GM23338 (cell line): ENCODE measurements around the gene CYP26B1. TPM values are rescaled to one million over a fixed set of nuclear protein-coding genes. Genes with fewer than 3 reads are reported as not detected.

Experiments
- ATAC-seq: fragments of 200-7000 bp; cut with Tn5 transposase; 3 replicates; pipeline ENCODE4 v1.9.1; 2020
- DNase-seq: peaks from one replicate; pipeline ENCODE4 v3.0.0-alpha.2; 2015; ENCODE audit warnings: low spot score
- H2AFZ ChIP-seq: fragments of 200-600 bp; sonication (generic); 2 replicates; pipeline ENCODE4 v1.8.0; 2016; ENCODE audit warnings: antibody characterized with exemption, mild to moderate bottlenecking, moderate library complexity
- H3F3A ChIP-seq: fragments of 200-600 bp; sonication (generic); replicated peaks from 2 replicates; pipeline ENCODE4 v1.8.0; 2017; ENCODE audit warnings: antibody characterized with exemption, mixed run types, low read depth
- H3K27ac ChIP-seq: fragments of 200-600 bp; sonication (generic); 2 replicates; pipeline ENCODE4 v1.6.1; 2016; ENCODE audit warnings: low read depth
- H3K27me3 ChIP-seq: fragments of 200-600 bp; sonication (generic); 2 replicates; pipeline ENCODE4 v1.8.0; 2016; ENCODE audit warnings: mild to moderate bottlenecking, mixed run types, moderate library complexity; ENCODE audit not compliant: insufficient read depth
- H3K36me3 ChIP-seq: fragments of 200-600 bp; sonication (generic); 2 replicates; pipeline ENCODE4 v1.8.0; 2016; ENCODE audit warnings: mild to moderate bottlenecking; ENCODE audit not compliant: insufficient read depth
- H3K4me1 ChIP-seq: fragments of 200-600 bp; sonication (generic); 2 replicates; pipeline ENCODE4 v1.8.0; 2016; ENCODE audit warnings: mild to moderate bottlenecking, moderate library complexity; ENCODE audit not compliant: insufficient read depth
- H3K4me2 ChIP-seq: fragments of 200-600 bp; sonication (generic); 2 replicates; pipeline ENCODE4 v1.7.1; 2017; ENCODE audit warnings: mixed run types
- H3K4me3 ChIP-seq: fragments of 200-600 bp; sonication (generic); 2 replicates; pipeline ENCODE4 v1.6.1; 2016; ENCODE audit warnings: mixed run types
- H3K79me2 ChIP-seq: fragments of 200-600 bp; sonication (generic); replicated peaks from 2 replicates; pipeline ENCODE4 v1.8.0; 2017; ENCODE audit warnings: mild to moderate bottlenecking; ENCODE audit not compliant: insufficient read depth
- H3K9me2 ChIP-seq: fragments of 200-600 bp; sonication (generic); 2 replicates; pipeline ENCODE4 v1.8.0; 2017; ENCODE audit not compliant: insufficient read depth
- H4K20me1 ChIP-seq: fragments of 200-600 bp; sonication (generic); replicated peaks from 2 replicates; pipeline ENCODE4 v1.8.0; 2017; ENCODE audit warnings: mild to moderate bottlenecking; ENCODE audit not compliant: insufficient read depth
- H3K27ac Mint-ChIP-seq: 2 replicates; pipeline ENCODE4 v1.8.0; 2020; ENCODE audit warnings: inconsistent platforms, mild to moderate bottlenecking, moderate library complexity, mixed read lengths
- H3K27me3 Mint-ChIP-seq: 3 replicates; pipeline ENCODE4 v1.8.0; 2022; ENCODE audit warnings: low read depth, mild to moderate bottlenecking, moderate library complexity, mixed read lengths, inconsistent platforms; ENCODE audit not compliant: insufficient read depth, poor library complexity
- H3K36me3 Mint-ChIP-seq: 3 replicates; pipeline ENCODE4 v1.8.0; 2021; ENCODE audit warnings: low read depth, mild to moderate bottlenecking, inconsistent platforms, moderate library complexity, mixed read lengths
- H3K4me1 Mint-ChIP-seq: 3 replicates; pipeline ENCODE4 v1.8.0; 2020; ENCODE audit warnings: mild to moderate bottlenecking, inconsistent platforms, mixed read lengths
- H3K4me3 Mint-ChIP-seq: 3 replicates; pipeline ENCODE4 v1.8.0; 2021; ENCODE audit warnings: moderate library complexity, mild to moderate bottlenecking, inconsistent platforms, mixed read lengths
- H3K9me3 Mint-ChIP-seq: 3 replicates; pipeline ENCODE4 v1.8.0; 2020; ENCODE audit warnings: moderate library complexity, mild to moderate bottlenecking, inconsistent platforms, mixed read lengths
- CREB1 ChIP-seq: fragments of 250-450 bp; sonication (Bioruptor Pico); IDR thresholded peaks from 2 replicates; pipeline ENCODE4 v1.5.0; 2020; ENCODE audit warnings: low read depth, mild to moderate bottlenecking, moderate library complexity
- EZH2 ChIP-seq: fragments of 200-600 bp; sonication (generic); IDR thresholded peaks from one replicate; pipeline ENCODE4 v1.8.0; 2017; ENCODE audit warnings: antibody characterized with exemption, mild to moderate bottlenecking, low read depth; ENCODE audit not compliant: unreplicated experiment
- EZH2phosphoT487 ChIP-seq: fragments of 200-600 bp; sonication (generic); IDR thresholded peaks from one replicate; pipeline ENCODE4 v1.8.1; 2018; ENCODE audit warnings: antibody characterized with exemption; ENCODE audit not compliant: unreplicated experiment
- JUNB ChIP-seq: IDR thresholded peaks from one replicate; pipeline ENCODE4 v1.6.1; 2016; ENCODE audit warnings: antibody characterized with exemption; ENCODE audit not compliant: unreplicated experiment
- NANOG ChIP-seq: IDR thresholded peaks from 2 replicates; pipeline ENCODE4 v1.6.1; 2016; ENCODE audit warnings: antibody characterized with exemption, borderline replicate concordance
- POLR2AphosphoS5 ChIP-seq: IDR thresholded peaks from 2 replicates; pipeline ENCODE4 v1.6.1; 2016; ENCODE audit warnings: antibody characterized with exemption, low read depth
- STAT1 ChIP-seq: IDR thresholded peaks from one replicate; pipeline ENCODE4 v1.6.1; 2016; ENCODE audit warnings: antibody characterized with exemption; ENCODE audit not compliant: unreplicated experiment
- ZNF114 ChIP-seq: fragments of 250-450 bp; sonication (Bioruptor Pico); IDR thresholded peaks from 2 replicates; pipeline ENCODE4 v1.5.0; 2020; ENCODE audit warnings: mild to moderate bottlenecking, moderate library complexity
- ZNF331 ChIP-seq: fragments of 250-450 bp; sonication (Bioruptor Pico); IDR thresholded peaks from 2 replicates; pipeline ENCODE4 v1.5.0; 2020; ENCODE audit warnings: low read depth, mild to moderate bottlenecking, moderate library complexity
- polyA plus RNA-seq: library from polyadenylated mRNA; unstranded; fragments of >200 nt; fragmentation: Nextera tagmentation; extraction: Ambion mirVana; gene quantifications from 2 replicates; pipeline ENCODE4 v1.2.1, GENCODE V29; 2016
- total RNA-seq: library from RNA; depleted of rRNA; stranded (reverse); fragments of >200 nt; shearing (Covaris generic); gene quantifications from 2 replicates; pipeline ENCODE4 v1.2.3, GENCODE V29; 2014
- TF ChIP-seq, protein P1 (sequence below), 2 experiments: fragments of 200-600 bp in 1 of 2; sonication (generic) in 1 of 2; conservative IDR thresholded peaks; 2 replicates each; pipeline versions ENCODE4 v1.5.1 to v1.6.1; 2016 to 2017; ENCODE audit warnings: antibody characterized with exemption in 2 of 2, low read depth in 2 of 2, mild to moderate bottlenecking in 2 of 2, moderate library complexity in 1 of 2
- TF ChIP-seq, protein P2 (sequence below): fragments of 250-450 bp; sonication (Bioruptor Pico); IDR thresholded peaks from 2 replicates; pipeline ENCODE4 v1.5.0; 2020; ENCODE audit warnings: mild to moderate bottlenecking, moderate library complexity
- TF ChIP-seq, protein P3 (sequence below): IDR thresholded peaks from 2 replicates; pipeline ENCODE4 v1.6.1; 2016; ENCODE audit warnings: antibody characterized with exemption
- TF ChIP-seq, protein P4 (sequence below): IDR thresholded peaks from one replicate; pipeline ENCODE4 v1.6.1; 2018; ENCODE audit warnings: antibody characterized with exemption; ENCODE audit not compliant: unreplicated experiment

CYP26B1 gene
- total and polyA plus RNA-seq, 2 experiments from 2014 or later, result 0.05 to 0.31 TPM

DNA sequence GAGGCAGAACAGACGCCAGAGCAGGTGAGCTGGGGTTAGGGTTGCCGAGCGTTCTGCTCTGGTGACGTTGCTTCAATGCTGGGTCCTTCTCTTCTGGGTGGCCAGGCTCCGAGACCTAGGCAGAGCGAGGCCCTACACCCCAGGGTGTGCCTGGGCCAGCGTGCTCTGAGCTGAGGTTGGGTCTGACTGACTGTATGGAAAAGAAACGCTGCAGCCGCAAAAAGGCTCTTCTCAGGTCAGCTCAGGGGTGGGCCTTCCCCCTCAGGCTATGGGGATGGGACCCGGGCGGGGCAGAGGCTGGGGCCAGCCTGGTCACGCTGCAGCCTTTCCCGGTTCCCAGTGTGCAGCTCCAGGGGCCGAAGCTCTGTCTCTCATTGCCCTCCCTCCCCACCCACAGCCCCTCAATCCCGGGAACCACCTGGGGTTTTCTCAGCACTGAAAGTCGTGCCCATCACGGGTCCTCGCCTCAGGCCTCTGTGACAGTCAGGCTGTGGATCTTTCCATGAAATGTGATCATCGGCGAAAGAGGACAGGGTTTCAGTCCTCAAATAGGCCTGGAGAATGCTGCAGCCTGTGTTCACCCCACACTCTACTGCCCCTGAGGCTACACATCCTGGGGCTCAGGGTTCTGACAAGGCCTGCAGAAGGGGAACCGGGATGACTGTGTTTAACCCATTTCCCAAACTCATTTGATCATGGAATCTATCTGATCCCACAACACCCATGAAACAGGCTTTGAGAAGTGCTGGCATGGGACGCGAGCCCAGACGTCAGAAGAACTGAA, 19.4 kb downstream of the CYP26B1 start:
- H4K20me1 ChIP-seq, result no peaks in the 10 kb centered on the region
- Mint-ChIP-seq H3K4me3 (no peak overlapping the region), H3K4me1 (peaks cover 24% of the 10 kb centered on the region), H3K36me3 (no peaks in the 10 kb centered on the region), H3K9me3 (no peaks in the 10 kb centered on the region; the same call in 2 of the 3 replicates), H3K27me3 (peaks cover 21% of the 10 kb centered on the region), H3K27ac (no peak overlapping the region)
- H3K4me2 ChIP-seq, result no peak overlapping the region
- DNase-seq, result no peak
- H3K4me3 ChIP-seq, result no peak overlapping the region
- H3K36me3 ChIP-seq, result no peaks in the 10 kb centered on the region
- H3K4me1 ChIP-seq, result peaks cover 8% of the 10 kb centered on the region; the same call in 1 of the 2 replicates
- no peak overlapping the region for H2AFZ ChIP-seq
- no peak overlapping the region for H3K27ac ChIP-seq
- no peak; the same call in 2 of the 3 replicates for ATAC-seq
- H3K79me2 ChIP-seq, result no peaks in the 10 kb centered on the region
- no peaks in the 10 kb centered on the region for H3F3A ChIP-seq
- TF ChIP-seq STAT1 (no peak), ZNF114 (CRISPR knock-in tag) (no peak), EZH2 (no peak), JUNB (no peak), ZNF331 (CRISPR knock-in tag) (no peak), CREB1 (CRISPR knock-in tag) (no peak), NANOG (no peak), POLR2AphosphoS5 (no peak), EZH2phosphoT487 (no peak)
- TF ChIP-seq, protein P1, sequence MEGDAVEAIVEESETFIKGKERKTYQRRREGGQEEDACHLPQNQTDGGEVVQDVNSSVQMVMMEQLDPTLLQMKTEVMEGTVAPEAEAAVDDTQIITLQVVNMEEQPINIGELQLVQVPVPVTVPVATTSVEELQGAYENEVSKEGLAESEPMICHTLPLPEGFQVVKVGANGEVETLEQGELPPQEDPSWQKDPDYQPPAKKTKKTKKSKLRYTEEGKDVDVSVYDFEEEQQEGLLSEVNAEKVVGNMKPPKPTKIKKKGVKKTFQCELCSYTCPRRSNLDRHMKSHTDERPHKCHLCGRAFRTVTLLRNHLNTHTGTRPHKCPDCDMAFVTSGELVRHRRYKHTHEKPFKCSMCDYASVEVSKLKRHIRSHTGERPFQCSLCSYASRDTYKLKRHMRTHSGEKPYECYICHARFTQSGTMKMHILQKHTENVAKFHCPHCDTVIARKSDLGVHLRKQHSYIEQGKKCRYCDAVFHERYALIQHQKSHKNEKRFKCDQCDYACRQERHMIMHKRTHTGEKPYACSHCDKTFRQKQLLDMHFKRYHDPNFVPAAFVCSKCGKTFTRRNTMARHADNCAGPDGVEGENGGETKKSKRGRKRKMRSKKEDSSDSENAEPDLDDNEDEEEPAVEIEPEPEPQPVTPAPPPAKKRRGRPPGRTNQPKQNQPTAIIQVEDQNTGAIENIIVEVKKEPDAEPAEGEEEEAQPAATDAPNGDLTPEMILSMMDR (conservative IDR thresholded peaks at IDR 0.05; ENCODE audit: low read depth in 2 of 2), result no peak
- TF ChIP-seq, protein P2, sequence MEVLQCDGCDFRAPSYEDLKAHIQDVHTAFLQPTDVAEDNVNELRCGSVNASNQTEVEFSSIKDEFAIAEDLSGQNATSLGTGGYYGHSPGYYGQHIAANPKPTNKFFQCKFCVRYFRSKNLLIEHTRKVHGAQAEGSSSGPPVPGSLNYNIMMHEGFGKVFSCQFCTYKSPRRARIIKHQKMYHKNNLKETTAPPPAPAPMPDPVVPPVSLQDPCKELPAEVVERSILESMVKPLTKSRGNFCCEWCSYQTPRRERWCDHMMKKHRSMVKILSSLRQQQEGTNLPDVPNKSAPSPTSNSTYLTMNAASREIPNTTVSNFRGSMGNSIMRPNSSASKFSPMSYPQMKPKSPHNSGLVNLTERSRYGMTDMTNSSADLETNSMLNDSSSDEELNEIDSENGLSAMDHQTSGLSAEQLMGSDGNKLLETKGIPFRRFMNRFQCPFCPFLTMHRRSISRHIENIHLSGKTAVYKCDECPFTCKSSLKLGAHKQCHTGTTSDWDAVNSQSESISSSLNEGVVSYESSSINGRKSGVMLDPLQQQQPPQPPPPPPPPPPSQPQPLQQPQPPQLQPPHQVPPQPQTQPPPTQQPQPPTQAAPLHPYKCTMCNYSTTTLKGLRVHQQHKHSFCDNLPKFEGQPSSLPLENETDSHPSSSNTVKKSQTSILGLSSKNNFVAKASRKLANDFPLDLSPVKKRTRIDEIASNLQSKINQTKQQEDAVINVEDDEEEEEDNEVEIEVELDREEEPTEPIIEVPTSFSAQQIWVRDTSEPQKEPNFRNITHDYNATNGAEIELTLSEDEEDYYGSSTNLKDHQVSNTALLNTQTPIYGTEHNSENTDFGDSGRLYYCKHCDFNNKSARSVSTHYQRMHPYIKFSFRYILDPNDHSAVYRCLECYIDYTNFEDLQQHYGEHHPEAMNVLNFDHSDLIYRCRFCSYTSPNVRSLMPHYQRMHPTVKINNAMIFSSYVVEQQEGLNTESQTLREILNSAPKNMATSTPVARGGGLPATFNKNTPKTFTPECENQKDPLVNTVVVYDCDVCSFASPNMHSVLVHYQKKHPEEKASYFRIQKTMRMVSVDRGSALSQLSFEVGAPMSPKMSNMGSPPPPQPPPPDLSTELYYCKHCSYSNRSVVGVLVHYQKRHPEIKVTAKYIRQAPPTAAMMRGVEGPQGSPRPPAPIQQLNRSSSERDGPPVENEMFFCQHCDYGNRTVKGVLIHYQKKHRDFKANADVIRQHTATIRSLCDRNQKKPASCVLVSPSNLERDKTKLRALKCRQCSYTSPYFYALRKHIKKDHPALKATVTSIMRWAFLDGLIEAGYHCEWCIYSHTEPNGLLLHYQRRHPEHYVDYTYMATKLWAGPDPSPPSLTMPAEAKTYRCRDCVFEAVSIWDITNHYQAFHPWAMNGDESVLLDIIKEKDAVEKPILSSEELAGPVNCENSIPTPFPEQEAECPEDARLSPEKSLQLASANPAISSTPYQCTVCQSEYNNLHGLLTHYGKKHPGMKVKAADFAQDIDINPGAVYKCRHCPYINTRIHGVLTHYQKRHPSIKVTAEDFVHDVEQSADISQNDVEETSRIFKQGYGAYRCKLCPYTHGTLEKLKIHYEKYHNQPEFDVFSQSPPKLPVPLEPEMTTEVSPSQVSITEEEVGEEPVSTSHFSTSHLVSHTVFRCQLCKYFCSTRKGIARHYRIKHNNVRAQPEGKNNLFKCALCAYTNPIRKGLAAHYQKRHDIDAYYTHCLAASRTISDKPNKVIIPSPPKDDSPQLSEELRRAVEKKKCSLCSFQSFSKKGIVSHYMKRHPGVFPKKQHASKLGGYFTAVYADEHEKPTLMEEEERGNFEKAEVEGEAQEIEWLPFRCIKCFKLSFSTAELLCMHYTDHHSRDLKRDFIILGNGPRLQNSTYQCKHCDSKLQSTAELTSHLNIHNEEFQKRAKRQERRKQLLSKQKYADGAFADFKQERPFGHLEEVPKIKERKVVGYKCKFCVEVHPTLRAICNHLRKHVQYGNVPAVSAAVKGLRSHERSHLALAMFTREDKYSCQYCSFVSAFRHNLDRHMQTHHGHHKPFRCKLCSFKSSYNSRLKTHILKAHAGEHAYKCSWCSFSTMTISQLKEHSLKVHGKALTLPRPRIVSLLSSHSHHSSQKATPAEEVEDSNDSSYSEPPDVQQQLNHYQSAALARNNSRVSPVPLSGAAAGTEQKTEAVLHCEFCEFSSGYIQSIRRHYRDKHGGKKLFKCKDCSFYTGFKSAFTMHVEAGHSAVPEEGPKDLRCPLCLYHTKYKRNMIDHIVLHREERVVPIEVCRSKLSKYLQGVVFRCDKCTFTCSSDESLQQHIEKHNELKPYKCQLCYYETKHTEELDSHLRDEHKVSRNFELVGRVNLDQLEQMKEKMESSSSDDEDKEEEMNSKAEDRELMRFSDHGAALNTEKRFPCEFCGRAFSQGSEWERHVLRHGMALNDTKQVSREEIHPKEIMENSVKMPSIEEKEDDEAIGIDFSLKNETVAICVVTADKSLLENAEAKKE, result no peak
- TF ChIP-seq, protein P3, sequence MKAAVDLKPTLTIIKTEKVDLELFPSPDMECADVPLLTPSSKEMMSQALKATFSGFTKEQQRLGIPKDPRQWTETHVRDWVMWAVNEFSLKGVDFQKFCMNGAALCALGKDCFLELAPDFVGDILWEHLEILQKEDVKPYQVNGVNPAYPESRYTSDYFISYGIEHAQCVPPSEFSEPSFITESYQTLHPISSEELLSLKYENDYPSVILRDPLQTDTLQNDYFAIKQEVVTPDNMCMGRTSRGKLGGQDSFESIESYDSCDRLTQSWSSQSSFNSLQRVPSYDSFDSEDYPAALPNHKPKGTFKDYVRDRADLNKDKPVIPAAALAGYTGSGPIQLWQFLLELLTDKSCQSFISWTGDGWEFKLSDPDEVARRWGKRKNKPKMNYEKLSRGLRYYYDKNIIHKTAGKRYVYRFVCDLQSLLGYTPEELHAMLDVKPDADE, result no peak
- TF ChIP-seq, protein P4, sequence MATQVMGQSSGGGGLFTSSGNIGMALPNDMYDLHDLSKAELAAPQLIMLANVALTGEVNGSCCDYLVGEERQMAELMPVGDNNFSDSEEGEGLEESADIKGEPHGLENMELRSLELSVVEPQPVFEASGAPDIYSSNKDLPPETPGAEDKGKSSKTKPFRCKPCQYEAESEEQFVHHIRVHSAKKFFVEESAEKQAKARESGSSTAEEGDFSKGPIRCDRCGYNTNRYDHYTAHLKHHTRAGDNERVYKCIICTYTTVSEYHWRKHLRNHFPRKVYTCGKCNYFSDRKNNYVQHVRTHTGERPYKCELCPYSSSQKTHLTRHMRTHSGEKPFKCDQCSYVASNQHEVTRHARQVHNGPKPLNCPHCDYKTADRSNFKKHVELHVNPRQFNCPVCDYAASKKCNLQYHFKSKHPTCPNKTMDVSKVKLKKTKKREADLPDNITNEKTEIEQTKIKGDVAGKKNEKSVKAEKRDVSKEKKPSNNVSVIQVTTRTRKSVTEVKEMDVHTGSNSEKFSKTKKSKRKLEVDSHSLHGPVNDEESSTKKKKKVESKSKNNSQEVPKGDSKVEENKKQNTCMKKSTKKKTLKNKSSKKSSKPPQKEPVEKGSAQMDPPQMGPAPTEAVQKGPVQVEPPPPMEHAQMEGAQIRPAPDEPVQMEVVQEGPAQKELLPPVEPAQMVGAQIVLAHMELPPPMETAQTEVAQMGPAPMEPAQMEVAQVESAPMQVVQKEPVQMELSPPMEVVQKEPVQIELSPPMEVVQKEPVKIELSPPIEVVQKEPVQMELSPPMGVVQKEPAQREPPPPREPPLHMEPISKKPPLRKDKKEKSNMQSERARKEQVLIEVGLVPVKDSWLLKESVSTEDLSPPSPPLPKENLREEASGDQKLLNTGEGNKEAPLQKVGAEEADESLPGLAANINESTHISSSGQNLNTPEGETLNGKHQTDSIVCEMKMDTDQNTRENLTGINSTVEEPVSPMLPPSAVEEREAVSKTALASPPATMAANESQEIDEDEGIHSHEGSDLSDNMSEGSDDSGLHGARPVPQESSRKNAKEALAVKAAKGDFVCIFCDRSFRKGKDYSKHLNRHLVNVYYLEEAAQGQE, result no peak
- H3K27me3 ChIP-seq, result no peaks in the 10 kb centered on the region
- no peaks in the 10 kb centered on the region for H3K9me2 ChIP-seq
